Epithelial cell of esophagus (primary cell): Measurements from ENCODE around the gene VEZT.
A peak's percentile ranks its signal among the peaks of the same experiment; 100 is the strongest.
"Not testable (repeated sequence)": the region's sequence is repeated elsewhere in the genome, so short reads cannot be mapped to it uniquely, and the experiment has no call there.

Experiments
- DNase-seq: peaks from one replicate; pipeline ENCODE4 v3.0.0; 2010; ENCODE audit warnings: low read depth
- H3K4me3 ChIP-seq: 2 replicates; pipeline ENCODE4 v1.5.1; 2011; ENCODE audit warnings: mild to moderate bottlenecking, low read length, control low read depth
- TF ChIP-seq, protein P1 (sequence below): IDR thresholded peaks from 2 replicates; pipeline ENCODE4 v1.5.1; 2011; ENCODE audit warnings: low read depth, mild to moderate bottlenecking, low read length, control low read depth, inconsistent platforms; ENCODE audit not compliant: insufficient read depth; ENCODE audit errors: missing control alignments

VEZT gene

DNA sequence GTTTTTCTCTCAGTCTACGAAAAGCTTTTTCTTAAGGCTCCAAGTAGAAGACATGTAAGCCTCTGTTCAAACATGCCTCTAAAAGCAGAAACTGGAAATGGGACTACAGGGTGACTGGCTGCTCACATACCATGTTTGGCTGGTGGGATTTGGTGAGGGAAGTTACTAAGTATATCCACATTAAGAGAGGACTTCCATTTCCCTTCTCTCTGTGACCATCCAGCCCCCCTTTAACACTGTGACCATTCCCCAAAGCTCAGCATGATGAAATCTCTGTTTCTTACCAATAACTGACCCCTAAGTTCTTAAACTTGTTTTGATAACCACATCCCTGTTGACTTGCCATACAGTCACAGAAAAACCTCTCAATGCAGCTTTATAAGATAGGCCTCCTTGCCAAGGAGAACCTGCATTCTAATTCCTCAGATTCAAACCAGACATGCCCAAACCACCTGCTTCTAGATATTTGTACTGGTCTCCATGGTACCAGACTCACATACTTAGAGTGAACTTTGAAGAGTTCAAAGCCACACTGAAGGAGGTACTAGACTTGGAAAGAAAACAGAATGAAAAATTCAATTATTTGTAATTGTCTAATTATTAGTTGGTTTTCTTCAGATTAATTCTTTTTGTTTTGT is 102.2 kb downstream of the VEZT start:
- DNase-seq = peak; percentile 38
- TF ChIP-seq, protein P1, sequence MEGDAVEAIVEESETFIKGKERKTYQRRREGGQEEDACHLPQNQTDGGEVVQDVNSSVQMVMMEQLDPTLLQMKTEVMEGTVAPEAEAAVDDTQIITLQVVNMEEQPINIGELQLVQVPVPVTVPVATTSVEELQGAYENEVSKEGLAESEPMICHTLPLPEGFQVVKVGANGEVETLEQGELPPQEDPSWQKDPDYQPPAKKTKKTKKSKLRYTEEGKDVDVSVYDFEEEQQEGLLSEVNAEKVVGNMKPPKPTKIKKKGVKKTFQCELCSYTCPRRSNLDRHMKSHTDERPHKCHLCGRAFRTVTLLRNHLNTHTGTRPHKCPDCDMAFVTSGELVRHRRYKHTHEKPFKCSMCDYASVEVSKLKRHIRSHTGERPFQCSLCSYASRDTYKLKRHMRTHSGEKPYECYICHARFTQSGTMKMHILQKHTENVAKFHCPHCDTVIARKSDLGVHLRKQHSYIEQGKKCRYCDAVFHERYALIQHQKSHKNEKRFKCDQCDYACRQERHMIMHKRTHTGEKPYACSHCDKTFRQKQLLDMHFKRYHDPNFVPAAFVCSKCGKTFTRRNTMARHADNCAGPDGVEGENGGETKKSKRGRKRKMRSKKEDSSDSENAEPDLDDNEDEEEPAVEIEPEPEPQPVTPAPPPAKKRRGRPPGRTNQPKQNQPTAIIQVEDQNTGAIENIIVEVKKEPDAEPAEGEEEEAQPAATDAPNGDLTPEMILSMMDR = no peak
- no peak overlapping the region for H3K4me3 ChIP-seq

- H3K4me3 ChIP-seq = no peak overlapping the region
- DNase-seq = no peak
- TF ChIP-seq, protein P1 = no peak
Observed at GRCh38 chr12:95321516-95322246, 104.1 kb downstream of the VEZT start.

DNA sequence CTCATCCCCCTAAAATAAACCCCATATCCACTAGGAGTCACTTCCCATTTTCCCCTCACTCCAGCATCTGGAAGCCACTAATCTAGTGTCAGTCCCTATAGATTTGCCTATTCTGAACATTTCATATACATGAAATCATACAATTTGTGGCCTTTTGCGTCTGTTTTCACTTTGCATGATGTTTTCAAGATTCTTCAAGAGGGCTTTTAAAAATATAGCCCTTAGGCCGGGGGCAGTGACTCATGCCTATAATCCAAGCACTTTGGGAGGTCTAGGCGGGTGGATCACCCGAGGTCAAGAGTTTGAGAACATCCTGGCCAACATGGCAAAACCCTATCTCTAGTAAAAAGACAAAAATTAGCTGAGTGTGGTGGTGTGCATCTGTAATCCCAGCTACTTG is 104.7 kb downstream of the VEZT start:
- no peak overlapping the region for H3K4me3 ChIP-seq
- TF ChIP-seq, protein P1 = no peak
- DNase-seq = no peak

DNA sequence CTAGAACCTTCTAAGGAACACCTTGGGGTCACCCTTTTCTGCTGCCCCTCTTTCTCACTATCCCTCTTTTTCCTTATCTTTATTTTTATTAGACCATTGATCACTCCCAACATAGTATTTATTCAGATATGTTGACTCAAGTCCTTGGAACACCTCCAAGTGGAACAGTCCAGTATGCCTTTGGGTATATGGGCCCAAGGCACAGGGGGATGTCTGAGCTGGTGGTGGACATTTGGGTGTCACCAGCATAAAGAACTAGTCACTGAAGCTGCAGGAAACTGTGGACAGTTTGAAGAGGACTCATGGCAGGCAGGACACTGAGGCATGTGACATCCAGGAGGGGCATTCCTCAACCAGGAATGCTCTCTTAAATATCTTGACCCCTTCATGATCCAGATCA is 105.6 kb downstream of the VEZT start:
- H3K4me3 ChIP-seq = no peak overlapping the region
- TF ChIP-seq, protein P1 = no peak
- DNase-seq = no peak

DNA sequence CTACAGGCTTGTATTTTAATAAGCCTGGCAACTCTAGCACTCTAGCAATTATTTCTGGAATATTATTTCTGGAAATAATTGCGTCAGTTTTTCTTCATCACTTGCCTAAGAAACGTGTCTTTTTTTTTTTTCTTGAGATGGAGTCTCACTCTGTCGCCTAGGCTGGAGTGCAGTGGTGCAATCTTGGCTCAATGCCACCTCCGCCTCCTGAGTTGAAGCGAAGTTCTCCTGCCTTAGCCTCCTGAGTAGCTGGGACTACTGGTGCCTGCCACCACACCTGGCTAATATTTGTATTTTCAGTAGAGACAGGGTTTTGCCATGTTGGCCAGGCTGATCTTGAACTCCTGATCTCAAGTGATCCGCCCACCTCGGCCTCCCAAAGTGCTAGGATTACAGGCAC is 106.6 kb downstream of the VEZT start:
- H3K4me3 ChIP-seq, DNase-seq: not testable (repeated sequence)

DNA sequence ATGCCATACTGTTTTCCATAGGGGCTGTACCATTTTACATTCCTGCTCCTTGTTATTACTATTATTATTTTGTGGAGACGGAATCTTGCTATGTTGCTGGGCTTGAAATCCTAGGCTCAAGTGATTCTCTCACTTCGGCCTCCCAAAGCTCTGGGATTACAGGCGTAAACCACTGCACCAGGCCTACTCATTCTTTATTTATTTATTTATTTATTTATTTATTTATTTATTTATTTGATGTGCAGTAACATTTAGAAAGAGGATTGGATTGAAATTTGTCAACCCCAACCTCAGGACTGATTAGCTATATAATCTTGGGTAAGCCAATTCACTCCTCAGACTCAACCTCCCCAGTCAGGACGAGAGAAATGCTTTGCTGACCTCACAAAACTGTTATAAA is 107.9 kb downstream of the VEZT start:
- H3K4me3 ChIP-seq = no peak overlapping the region
- TF ChIP-seq, protein P1 = no peak
- DNase-seq = no peak

DNA sequence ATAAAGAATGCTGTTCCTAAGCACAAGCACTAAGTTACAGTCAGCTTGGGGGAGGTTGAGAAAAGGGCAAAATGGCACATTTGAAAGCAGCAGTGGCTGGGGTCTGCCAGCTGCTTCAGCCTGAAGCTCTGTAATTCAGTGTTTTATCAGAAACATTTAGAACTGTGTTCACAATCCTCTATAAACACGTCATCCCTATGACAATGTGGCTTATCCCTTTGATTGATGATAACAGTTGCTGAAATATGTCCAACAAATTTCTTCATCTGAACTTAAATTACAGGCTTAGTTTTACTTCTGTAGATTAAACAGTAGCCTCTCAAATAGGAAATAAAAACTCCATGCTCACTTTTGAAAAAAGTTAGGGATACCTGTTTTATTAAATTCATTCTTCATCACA is 108.8 kb downstream of the VEZT start:
- TF ChIP-seq, protein P1 = no peak
- no peak overlapping the region for H3K4me3 ChIP-seq
- DNase-seq = no peak
